GM12878 (cell line): ENCODE measurements around the gene NRXN3.

ENCODE experiments used
- CEBPB ChIP-seq, 2 experiments: fragments of 150-350 bp in 1 of 2; IDR thresholded peaks; 2 replicates each; pipeline ENCODE4 v1.6.1; 2012 to 2014; ENCODE audit warnings: low read depth in 2 of 2, low read length in 2 of 2, borderline replicate concordance in 1 of 2, inconsistent platforms in 1 of 2
- ELK1 ChIP-seq: IDR thresholded peaks from 2 replicates; pipeline ENCODE4 v1.6.1; 2012; ENCODE audit warnings: low read depth, low read length, improper control_type of control experiment
- EZH2 ChIP-seq: IDR thresholded peaks from 2 replicates; pipeline ENCODE4 v1.6.1; 2012; ENCODE audit warnings: low read depth, mild to moderate bottlenecking, control low read depth, inconsistent platforms, low read length, borderline replicate concordance; ENCODE audit not compliant: control insufficient read depth
- KDM1A ChIP-seq: fragments of 200-600 bp; sonication (generic); IDR thresholded peaks from 2 replicates; pipeline ENCODE4 v1.6.1; 2016; ENCODE audit warnings: borderline replicate concordance
- USF2 ChIP-seq: IDR thresholded peaks from 2 replicates; pipeline ENCODE4 v1.6.1; 2011; ENCODE audit warnings: low read depth, low read length, improper control_type of control experiment, borderline replicate concordance

GRCh38 chr14:79562185-79562584 lies 1392.0 kb downstream of the NRXN3 start:
- no peak for TF ChIP-seq USF2
- TF ChIP-seq CEBPB (IDR thresholded peaks at IDR 0.05; ENCODE audit: borderline replicate concordance in 1 of 2, low read depth in 2 of 2, low read length in 2 of 2): no peak
- TF ChIP-seq ELK1: no peak
- no peak for TF ChIP-seq EZH2
- TF ChIP-seq KDM1A: no peak
